WTC11 (cell line): Measurements from ENCODE around the gene FAM89A. TPM values are rescaled to one million over a fixed set of nuclear protein-coding genes. Genes with fewer than 3 reads are reported as not detected.
"Not testable (repeated sequence)": the region's sequence is repeated elsewhere in the genome, so short reads cannot be mapped to it uniquely, and the experiment has no call there.

Source experiments
- ATAC-seq: fragments of 200-7000 bp; cut with Tn5 transposase; 2 replicates; pipeline ENCODE4 v1.10.0; 2021; ENCODE audit warnings: mild to moderate bottlenecking, moderate library complexity
- CTCF ChIA-PET: fragments of 300-600 bp; sonication (Branson Sonifier 250); formaldehyde crosslinking; loops from one replicate; lab custom pipeline; 2021; ENCODE audit warnings: antibody characterized with exemption; lab: Charles Lee
- POLR2A ChIA-PET: fragments of 350-600 bp; sonication (Branson Sonifier 250); formaldehyde crosslinking; loops from one replicate; lab custom pipeline; 2021; ENCODE audit warnings: antibody characterized with exemption; lab: Charles Lee
- DNase-seq: peaks from one replicate; pipeline ENCODE4 v3.0.0; 2021; ENCODE audit warnings: low spot score
- H3K27ac Mint-ChIP-seq: 2 replicates; pipeline ENCODE4 v1.8.0; 2021; ENCODE audit warnings: mixed read lengths
- H3K27me3 Mint-ChIP-seq: 2 replicates; pipeline ENCODE4 v1.8.0; 2021; ENCODE audit warnings: low read depth, mild to moderate bottlenecking, moderate library complexity, mixed read lengths
- H3K36me3 Mint-ChIP-seq: 2 replicates; pipeline ENCODE4 v1.8.0; 2021; ENCODE audit warnings: mixed read lengths
- H3K4me1 Mint-ChIP-seq: 2 replicates; pipeline ENCODE4 v1.8.0; 2022; ENCODE audit warnings: mixed read lengths
- H3K4me3 Mint-ChIP-seq: 2 replicates; pipeline ENCODE4 v1.8.0; 2021; ENCODE audit warnings: mild to moderate bottlenecking, moderate library complexity, mixed read lengths
- H3K9me3 Mint-ChIP-seq: 2 replicates; pipeline ENCODE4 v1.8.0; 2021; ENCODE audit warnings: mixed read lengths
- ATF1 ChIP-seq: sonication (generic); formaldehyde crosslinking; IDR thresholded peaks from 2 replicates; pipeline ENCODE4 v1.8.1; 2023; ENCODE audit warnings: mild to moderate bottlenecking, moderate library complexity, missing genetic modification reagents
- CREB1 ChIP-seq: sonication (generic); formaldehyde crosslinking; IDR thresholded peaks from 2 replicates; pipeline ENCODE4 v1.8.0; 2023; ENCODE audit warnings: mild to moderate bottlenecking, missing genetic modification reagents
- CREM ChIP-seq: sonication (generic); formaldehyde crosslinking; IDR thresholded peaks from 2 replicates; pipeline ENCODE4 v1.8.1; 2022; ENCODE audit warnings: mild to moderate bottlenecking, missing genetic modification reagents, moderate library complexity
- ERG ChIP-seq: fragments of 250-450 bp; sonication (Bioruptor Pico); IDR thresholded peaks from 2 replicates; pipeline ENCODE4 v1.8.0; 2021; ENCODE audit warnings: mild to moderate bottlenecking
- ESRRA ChIP-seq: sonication (generic); formaldehyde crosslinking; IDR thresholded peaks from 2 replicates; pipeline ENCODE4 v1.8.1; 2022; ENCODE audit warnings: mild to moderate bottlenecking, missing genetic modification reagents, borderline replicate concordance
- FOXP4 ChIP-seq: sonication (generic); formaldehyde crosslinking; IDR thresholded peaks from 2 replicates; pipeline ENCODE4 v1.8.0; 2022; ENCODE audit warnings: mild to moderate bottlenecking, missing genetic modification reagents
- GRHL2 ChIP-seq: fragments of 250-450 bp; sonication (Bioruptor Pico); IDR thresholded peaks from 2 replicates; pipeline ENCODE4 v1.8.0; 2022; ENCODE audit warnings: mild to moderate bottlenecking, moderate library complexity; ENCODE audit not compliant: insufficient replicate concordance, severe bottlenecking
- IRF1 ChIP-seq: sonication (generic); formaldehyde crosslinking; IDR thresholded peaks from 2 replicates; pipeline ENCODE4 v1.8.0; 2023; ENCODE audit warnings: missing genetic modification reagents
- IRF2 ChIP-seq: sonication (generic); formaldehyde crosslinking; IDR thresholded peaks from 2 replicates; pipeline ENCODE4 v1.8.0; 2022; ENCODE audit warnings: low read depth, missing genetic modification reagents, borderline replicate concordance
- JAZF1 ChIP-seq: fragments of 250-450 bp; sonication (Bioruptor Pico); IDR thresholded peaks from 2 replicates; pipeline ENCODE4 v1.9.0; 2021; ENCODE audit warnings: moderate library complexity, mild to moderate bottlenecking, inconsistent platforms
- NFATC4 ChIP-seq: fragments of 250-450 bp; sonication (Bioruptor Pico); IDR thresholded peaks from 2 replicates; pipeline ENCODE4 v1.9.0; 2021; ENCODE audit warnings: mild to moderate bottlenecking
- NFE2L1 ChIP-seq: sonication (generic); formaldehyde crosslinking; IDR thresholded peaks from 2 replicates; pipeline ENCODE4 v1.8.1; 2023; ENCODE audit warnings: missing genetic modification reagents
- OVOL2 ChIP-seq: fragments of 250-450 bp; sonication (Bioruptor Pico); IDR thresholded peaks from 2 replicates; pipeline ENCODE4 v1.9.0; 2021; ENCODE audit warnings: mild to moderate bottlenecking, borderline replicate concordance
- RORB ChIP-seq: fragments of 250-450 bp; sonication (Bioruptor Pico); IDR thresholded peaks from 2 replicates; pipeline ENCODE4 v1.9.0; 2021; ENCODE audit warnings: mild to moderate bottlenecking
- TCF7 ChIP-seq: sonication (generic); formaldehyde crosslinking; IDR thresholded peaks from 2 replicates; pipeline ENCODE4 v1.8.0; 2022; ENCODE audit warnings: mild to moderate bottlenecking, low read depth, missing genetic modification reagents, moderate library complexity
- TEAD1 ChIP-seq: sonication (generic); formaldehyde crosslinking; IDR thresholded peaks from 2 replicates; pipeline ENCODE4 v1.8.0; 2022; ENCODE audit warnings: mild to moderate bottlenecking, missing genetic modification reagents
- ZBTB21 ChIP-seq: sonication (generic); formaldehyde crosslinking; IDR thresholded peaks from 2 replicates; pipeline ENCODE4 v1.8.1; 2023; ENCODE audit warnings: mild to moderate bottlenecking, missing genetic modification reagents, borderline replicate concordance
- ZMAT4 ChIP-seq: fragments of 250-450 bp; sonication (Bioruptor Pico); IDR thresholded peaks from 2 replicates; pipeline ENCODE4 v1.9.0; 2021; ENCODE audit warnings: mild to moderate bottlenecking
- ZNF121 ChIP-seq: sonication (generic); formaldehyde crosslinking; IDR thresholded peaks from 2 replicates; pipeline ENCODE4 v1.8.0; 2023; ENCODE audit warnings: missing genetic modification reagents
- ZSCAN18 ChIP-seq: fragments of 250-450 bp; sonication (Bioruptor Pico); IDR thresholded peaks from 2 replicates; pipeline ENCODE4 v2.1.2; 2022; ENCODE audit warnings: mild to moderate bottlenecking, moderate library complexity
- total RNA-seq: library from RNA; stranded (reverse); gene quantifications from 3 replicates; pipeline ENCODE4 v1.2.3, GENCODE V29; 2021
- TF ChIP-seq, protein P1 (sequence below): fragments of 250-450 bp; sonication (Bioruptor Pico); IDR thresholded peaks from 2 replicates; pipeline ENCODE4 v1.9.0; 2021; ENCODE audit warnings: mild to moderate bottlenecking, borderline replicate concordance

Gene FAM89A
- total RNA-seq, 1 experiment from 2014 or later: 2.4 TPM

DNA sequence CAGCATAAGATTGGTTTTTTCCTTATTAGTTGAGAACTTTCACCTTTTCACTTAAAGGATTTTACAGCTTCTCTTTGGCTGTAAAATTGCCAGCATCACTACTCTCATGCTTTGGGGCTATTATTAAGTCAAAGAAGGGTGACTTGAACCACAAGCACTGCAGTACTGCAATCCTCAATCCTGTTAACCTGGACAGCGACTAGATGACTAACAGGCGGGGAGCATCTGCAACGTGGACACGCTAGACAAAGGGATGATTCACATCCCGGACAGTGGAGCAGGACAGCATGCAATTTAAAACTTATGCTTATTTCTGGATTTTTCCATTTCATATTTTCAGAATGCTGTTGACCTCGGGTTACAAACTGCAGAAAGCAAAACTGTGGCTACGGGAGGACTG lies 53.1 kb downstream of the FAM89A start (continued):
- TF ChIP-seq ATF1 (no peak), GRHL2 (no peak), TCF7 (CRISPR knock-in tag) (no peak), FOXP4 (CRISPR knock-in tag) (no peak), IRF1 (CRISPR knock-in tag) (no peak), ESRRA (CRISPR knock-in tag) (no peak)

- TF ChIP-seq NFE2L1 (CRISPR knock-in tag): no peak
- no peak for TF ChIP-seq ZMAT4 (CRISPR knock-in tag)
- no peak for TF ChIP-seq CREB1 (CRISPR knock-in tag)
- no peak for TF ChIP-seq IRF2
- Mint-ChIP-seq H3K27me3 (peaks cover 13% of the 10 kb centered on the region), H3K9me3 (no peaks in the 10 kb centered on the region), H3K4me1 (peaks cover 11% of the 10 kb centered on the region), H3K27ac (no peak overlapping the region), H3K36me3 (peaks cover 8% of the 10 kb centered on the region), H3K4me3 (no peak overlapping the region)
- DNase-seq: no peak
- ATAC-seq: no peak
- POLR2A ChIA-PET: no interaction called here
- CTCF ChIA-PET: interaction anchor here (1.0 kb wide), 1 partner anchor 106 kb away, joined by 3 read pairs; no protein-coding TSS in a partner anchor
These were observed 54.3 kb downstream of the FAM89A start for GRCh38 chr1:230985711-230986110.

GRCh38 chr1:230984622-230985515 lies 55.2 kb downstream of the FAM89A start:
- H3K27me3 Mint-ChIP-seq, H3K36me3 Mint-ChIP-seq, H3K9me3 Mint-ChIP-seq, H3K4me3 Mint-ChIP-seq, DNase-seq, H3K27ac Mint-ChIP-seq, POLR2A ChIA-PET: not testable (repeated sequence)
- peak; percentile 66 for ATAC-seq
- H3K4me1 Mint-ChIP-seq: peaks cover 14% of the 10 kb centered on the region
- CTCF ChIA-PET: interaction anchor here (1.0 kb wide), 1 partner anchor 107 kb away, joined by 3 read pairs; no protein-coding TSS in a partner anchor

GRCh38 chr1:230983811-230984210 lies 56.2 kb downstream of the FAM89A start:
- ATAC-seq (no peak), DNase-seq (no peak)
- peaks cover 8% of the 10 kb centered on the region for H3K36me3 Mint-ChIP-seq
- peaks cover 21% of the 10 kb centered on the region for H3K4me1 Mint-ChIP-seq
- no peak overlapping the region for H3K27ac Mint-ChIP-seq
- no peak overlapping the region for H3K4me3 Mint-ChIP-seq
- CTCF ChIA-PET: no interaction called here
- H3K9me3 Mint-ChIP-seq: no peaks in the 10 kb centered on the region
- no peaks in the 10 kb centered on the region for H3K27me3 Mint-ChIP-seq
- POLR2A ChIA-PET: no interaction called here
- no peak for TF ChIP-seq OVOL2 (CRISPR knock-in tag)
- no peak for TF ChIP-seq TEAD1 (CRISPR knock-in tag)
- TF ChIP-seq CREM (CRISPR knock-in tag): no peak
- TF ChIP-seq ZSCAN18 (CRISPR knock-in tag): no peak
- TF ChIP-seq ZNF121: no peak
- no peak for TF ChIP-seq ZBTB21 (CRISPR knock-in tag)
- no peak for TF ChIP-seq RORB (CRISPR knock-in tag)
- TF ChIP-seq ERG (CRISPR knock-in tag): no peak
- TF ChIP-seq, protein P1, sequence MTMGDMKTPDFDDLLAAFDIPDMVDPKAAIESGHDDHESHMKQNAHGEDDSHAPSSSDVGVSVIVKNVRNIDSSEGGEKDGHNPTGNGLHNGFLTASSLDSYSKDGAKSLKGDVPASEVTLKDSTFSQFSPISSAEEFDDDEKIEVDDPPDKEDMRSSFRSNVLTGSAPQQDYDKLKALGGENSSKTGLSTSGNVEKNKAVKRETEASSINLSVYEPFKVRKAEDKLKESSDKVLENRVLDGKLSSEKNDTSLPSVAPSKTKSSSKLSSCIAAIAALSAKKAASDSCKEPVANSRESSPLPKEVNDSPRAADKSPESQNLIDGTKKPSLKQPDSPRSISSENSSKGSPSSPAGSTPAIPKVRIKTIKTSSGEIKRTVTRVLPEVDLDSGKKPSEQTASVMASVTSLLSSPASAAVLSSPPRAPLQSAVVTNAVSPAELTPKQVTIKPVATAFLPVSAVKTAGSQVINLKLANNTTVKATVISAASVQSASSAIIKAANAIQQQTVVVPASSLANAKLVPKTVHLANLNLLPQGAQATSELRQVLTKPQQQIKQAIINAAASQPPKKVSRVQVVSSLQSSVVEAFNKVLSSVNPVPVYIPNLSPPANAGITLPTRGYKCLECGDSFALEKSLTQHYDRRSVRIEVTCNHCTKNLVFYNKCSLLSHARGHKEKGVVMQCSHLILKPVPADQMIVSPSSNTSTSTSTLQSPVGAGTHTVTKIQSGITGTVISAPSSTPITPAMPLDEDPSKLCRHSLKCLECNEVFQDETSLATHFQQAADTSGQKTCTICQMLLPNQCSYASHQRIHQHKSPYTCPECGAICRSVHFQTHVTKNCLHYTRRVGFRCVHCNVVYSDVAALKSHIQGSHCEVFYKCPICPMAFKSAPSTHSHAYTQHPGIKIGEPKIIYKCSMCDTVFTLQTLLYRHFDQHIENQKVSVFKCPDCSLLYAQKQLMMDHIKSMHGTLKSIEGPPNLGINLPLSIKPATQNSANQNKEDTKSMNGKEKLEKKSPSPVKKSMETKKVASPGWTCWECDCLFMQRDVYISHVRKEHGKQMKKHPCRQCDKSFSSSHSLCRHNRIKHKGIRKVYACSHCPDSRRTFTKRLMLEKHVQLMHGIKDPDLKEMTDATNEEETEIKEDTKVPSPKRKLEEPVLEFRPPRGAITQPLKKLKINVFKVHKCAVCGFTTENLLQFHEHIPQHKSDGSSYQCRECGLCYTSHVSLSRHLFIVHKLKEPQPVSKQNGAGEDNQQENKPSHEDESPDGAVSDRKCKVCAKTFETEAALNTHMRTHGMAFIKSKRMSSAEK (CRISPR knock-in tag): no peak
- TF ChIP-seq CREB1 (CRISPR knock-in tag): no peak
- no peak for TF ChIP-seq JAZF1 (CRISPR knock-in tag)
- TF ChIP-seq NFATC4 (CRISPR knock-in tag): no peak
